ENCODE data around the gene MARVELD3. TPM values are rescaled to one million over a fixed set of nuclear protein-coding genes. Genes with fewer than 3 reads are reported as not detected.

The MARVELD3 gene
- total and polyA plus RNA-seq, 9 of the 15 experiments (the other 6 are each of a cell fraction or from before 2014, with no cell fraction given) = 0.03 to 0.07 (median 0.07) TPM; not detected in 6

- TF ChIP-seq MGA (IDR thresholded peaks at IDR 0.05) (no peak), SRSF7 (optimal IDR thresholded peaks at IDR 0.05; ENCODE audit: low read depth, low read length) (no peak), PTBP1 (IDR thresholded peaks at IDR 0.05; ENCODE audit: low read depth, low read length) (no peak), ZBTB43 (CRISPR knock-in tag; IDR thresholded peaks at IDR 0.05) (no peak), ZNF263 (CRISPR knock-in tag; IDR thresholded peaks at IDR 0.05; ENCODE audit: borderline replicate concordance) (no peak)
Measured at GRCh38 chr16:71666264-71666663, 40.3 kb downstream of the MARVELD3 start (continued).
